ENCODE results near the gene EDIL3. TPM values are rescaled to one million over a fixed set of nuclear protein-coding genes. Genes with fewer than 3 reads are reported as not detected.

EDIL3 gene
- total and polyA plus RNA-seq, 12 donors, result 4.6 to 59.7 (median 13.7) TPM

GRCh38 chr5:84148651-84149050, 236.0 kb downstream of the EDIL3 start:
- H3K4me3 ChIP-seq, result no peak overlapping the region
- no peaks in the 10 kb centered on the region for H3K4me1 ChIP-seq (replicated peaks in 1 of 2)
- DNase-seq, result no peak
- 60 to 76% (median 65%) methylated on average over 2 of the region's 2 CpGs for WGBS, 4 donors
- intact Hi-C loops (cut with DNase I), result no loop called here
- H3K27me3 ChIP-seq, result no peaks in the 10 kb centered on the region
- TF ChIP-seq POLR2A (IDR thresholded peaks at IDR 0.05), result no peak
- no peak for TF ChIP-seq CTCF (IDR thresholded peaks at IDR 0.05)
- no peak overlapping the region for H3K27ac ChIP-seq
- H3K36me3 ChIP-seq (replicated peaks in 1 of 2), result no peaks in the 10 kb centered on the region
- H3K9me3 ChIP-seq (replicated peaks in 1 of 3), result no peaks in the 10 kb centered on the region

- no peaks in the 10 kb centered on the region for H3K4me1 ChIP-seq (replicated peaks in 1 of 2)
- no peaks in the 10 kb centered on the region for H3K36me3 ChIP-seq (replicated peaks in 1 of 2)
- WGBS, 4 donors, result 78 to 88% (median 81%) methylated on average over 5 of the region's 5 CpGs
- intact Hi-C loops (cut with DNase I), result no loop called here
- H3K27me3 ChIP-seq, result no peaks in the 10 kb centered on the region
- DNase-seq, result no peak
- TF ChIP-seq CTCF (IDR thresholded peaks at IDR 0.05) (no peak), POLR2A (IDR thresholded peaks at IDR 0.05) (no peak)
- no peaks in the 10 kb centered on the region for H3K9me3 ChIP-seq (replicated peaks in 1 of 3)
- no peak overlapping the region for H3K4me3 ChIP-seq
- H3K27ac ChIP-seq, result no peak overlapping the region
Measured at GRCh38 chr5:84137541-84137940, 247.1 kb downstream of the EDIL3 start.

GRCh38 chr5:84131372-84131771, 253.3 kb downstream of the EDIL3 start:
- H3K27ac ChIP-seq, result no peak overlapping the region
- H3K9me3 ChIP-seq (replicated peaks in 1 of 3), result no peaks in the 10 kb centered on the region
- DNase-seq, result no peak
- no peaks in the 10 kb centered on the region for H3K27me3 ChIP-seq
- TF ChIP-seq CTCF (IDR thresholded peaks at IDR 0.05) (no peak), POLR2A (IDR thresholded peaks at IDR 0.05) (no peak)
- no peaks in the 10 kb centered on the region for H3K36me3 ChIP-seq (replicated peaks in 1 of 2)
- no peaks in the 10 kb centered on the region for H3K4me1 ChIP-seq (replicated peaks in 1 of 2)
- intact Hi-C loops (cut with DNase I), result no loop called here
- H3K4me3 ChIP-seq, result no peak overlapping the region

- no peaks in the 10 kb centered on the region for H3K9me3 ChIP-seq (replicated peaks in 1 of 3)
- WGBS, 4 donors, result 85 to 95% (median 91%) methylated on average over 3 of the region's 3 CpGs
- DNase-seq, result no peak
- no peak overlapping the region for H3K27ac ChIP-seq
- H3K4me3 ChIP-seq, result no peak overlapping the region
- no peaks in the 10 kb centered on the region for H3K4me1 ChIP-seq (replicated peaks in 1 of 2)
- H3K36me3 ChIP-seq (replicated peaks in 1 of 2), result no peaks in the 10 kb centered on the region
- TF ChIP-seq POLR2A (IDR thresholded peaks at IDR 0.05) (no peak), CTCF (IDR thresholded peaks at IDR 0.05) (no peak)
- intact Hi-C loops (cut with DNase I), result no loop called here
- no peaks in the 10 kb centered on the region for H3K27me3 ChIP-seq
Measured at GRCh38 chr5:84130006-84130580, 254.6 kb downstream of the EDIL3 start.
